CMK (cell line): ENCODE measurements around the gene ADAMTSL4.
"Not testable (repeated sequence)": the region's sequence is repeated elsewhere in the genome, so short reads cannot be mapped to it uniquely, and the experiment has no call there.

Source experiments
- DNase-seq: peaks from one replicate; pipeline ENCODE4 v3.0.0-alpha.2; 2010; ENCODE audit warnings: low read depth

ADAMTSL4 gene

DNA sequence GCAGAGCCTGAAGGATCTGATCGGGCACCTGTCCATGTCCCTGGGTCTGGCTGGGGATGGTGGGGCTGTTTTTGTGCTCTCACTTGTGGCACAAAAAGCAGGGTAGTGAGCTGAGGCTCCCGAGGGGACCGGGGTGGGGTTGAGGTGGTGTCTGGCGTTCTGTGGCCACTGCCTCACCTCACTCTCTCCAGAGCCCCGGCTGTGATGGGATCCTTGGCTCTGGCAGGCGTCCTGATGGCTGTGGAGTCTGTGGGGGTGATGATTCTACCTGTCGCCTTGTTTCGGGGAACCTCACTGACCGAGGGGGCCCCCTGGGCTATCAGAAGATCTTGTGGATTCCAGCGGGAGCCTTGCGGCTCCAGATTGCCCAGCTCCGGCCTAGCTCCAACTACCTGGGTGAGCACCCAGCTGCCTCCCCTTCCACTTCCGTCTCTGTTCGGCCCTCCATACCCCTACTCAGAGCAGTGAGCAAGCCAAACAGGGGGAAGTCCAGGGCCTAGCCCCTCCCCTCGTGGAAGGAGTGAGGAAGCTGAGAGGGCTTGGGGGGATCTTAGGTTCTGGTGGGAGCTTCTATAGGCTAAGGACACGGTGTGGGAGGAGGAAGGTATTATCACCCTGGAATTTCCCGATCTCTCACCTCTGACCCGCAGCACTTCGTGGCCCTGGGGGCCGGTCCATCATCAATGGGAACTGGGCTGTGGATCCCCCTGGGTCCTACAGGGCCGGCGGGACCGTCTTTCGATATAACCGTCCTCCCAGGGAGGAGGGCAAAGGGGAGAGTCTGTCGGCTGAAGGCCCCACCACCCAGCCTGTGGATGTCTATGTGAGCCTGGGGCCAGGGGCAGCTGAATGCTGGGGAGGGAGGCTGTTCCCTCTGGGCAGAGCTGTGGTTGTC, 7.0 kb downstream of the ADAMTSL4 start:
- DNase-seq = no peak

DNA sequence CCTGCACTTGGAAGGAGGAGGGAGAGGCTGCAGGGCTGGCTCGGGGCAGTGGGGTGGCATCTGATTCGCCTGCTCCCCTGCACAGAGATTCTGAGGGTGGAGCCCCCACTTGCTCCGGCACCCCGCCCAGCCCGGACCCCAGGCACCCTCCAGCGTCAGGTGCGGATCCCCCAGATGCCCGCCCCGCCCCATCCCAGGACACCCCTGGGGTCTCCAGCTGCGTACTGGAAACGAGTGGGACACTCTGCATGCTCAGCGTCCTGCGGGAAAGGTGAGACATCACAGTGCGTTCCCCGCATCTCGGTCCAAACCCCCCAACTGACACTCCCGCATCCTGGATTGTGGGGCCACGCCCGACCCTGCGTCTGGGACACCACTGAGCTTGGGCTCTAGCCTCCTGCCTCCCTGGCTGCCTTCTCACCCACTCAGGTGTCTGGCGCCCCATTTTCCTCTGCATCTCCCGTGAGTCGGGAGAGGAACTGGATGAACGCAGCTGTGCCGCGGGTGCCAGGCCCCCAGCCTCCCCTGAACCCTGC, 7.9 kb downstream of the ADAMTSL4 start:
- no peak for DNase-seq

DNA sequence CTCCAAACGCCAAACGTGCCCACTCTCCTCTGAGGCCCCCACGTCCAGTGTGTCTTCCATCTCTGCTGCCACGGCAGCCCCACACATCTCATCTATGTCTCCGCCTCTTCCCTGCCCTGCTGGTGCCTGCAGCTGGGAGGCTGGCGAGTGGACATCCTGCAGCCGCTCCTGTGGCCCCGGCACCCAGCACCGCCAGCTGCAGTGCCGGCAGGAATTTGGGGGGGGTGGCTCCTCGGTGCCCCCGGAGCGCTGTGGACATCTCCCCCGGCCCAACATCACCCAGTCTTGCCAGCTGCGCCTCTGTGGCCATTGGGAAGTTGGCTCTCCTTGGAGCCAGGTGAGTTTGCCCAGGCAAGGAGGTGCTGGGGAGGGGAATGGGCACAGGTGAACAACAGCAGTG, 8.6 kb downstream of the ADAMTSL4 start:
- no peak for DNase-seq

DNA sequence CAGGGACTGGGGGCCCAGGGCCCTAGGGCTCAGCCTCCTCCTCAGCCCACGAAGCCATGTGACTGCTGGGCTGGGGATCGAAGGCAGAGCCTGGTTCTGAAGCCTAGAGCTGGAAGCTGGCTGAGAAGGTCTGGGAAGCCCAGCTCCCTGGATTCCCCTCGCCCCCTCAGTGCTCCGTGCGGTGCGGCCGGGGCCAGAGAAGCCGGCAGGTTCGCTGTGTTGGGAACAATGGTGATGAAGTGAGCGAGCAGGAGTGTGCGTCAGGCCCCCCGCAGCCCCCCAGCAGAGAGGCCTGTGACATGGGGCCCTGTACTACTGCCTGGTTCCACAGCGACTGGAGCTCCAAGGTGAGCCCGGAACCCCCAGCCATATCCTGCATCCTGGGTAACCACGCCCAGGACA, 9.1 kb downstream of the ADAMTSL4 start:
- DNase-seq = no peak

DNA sequence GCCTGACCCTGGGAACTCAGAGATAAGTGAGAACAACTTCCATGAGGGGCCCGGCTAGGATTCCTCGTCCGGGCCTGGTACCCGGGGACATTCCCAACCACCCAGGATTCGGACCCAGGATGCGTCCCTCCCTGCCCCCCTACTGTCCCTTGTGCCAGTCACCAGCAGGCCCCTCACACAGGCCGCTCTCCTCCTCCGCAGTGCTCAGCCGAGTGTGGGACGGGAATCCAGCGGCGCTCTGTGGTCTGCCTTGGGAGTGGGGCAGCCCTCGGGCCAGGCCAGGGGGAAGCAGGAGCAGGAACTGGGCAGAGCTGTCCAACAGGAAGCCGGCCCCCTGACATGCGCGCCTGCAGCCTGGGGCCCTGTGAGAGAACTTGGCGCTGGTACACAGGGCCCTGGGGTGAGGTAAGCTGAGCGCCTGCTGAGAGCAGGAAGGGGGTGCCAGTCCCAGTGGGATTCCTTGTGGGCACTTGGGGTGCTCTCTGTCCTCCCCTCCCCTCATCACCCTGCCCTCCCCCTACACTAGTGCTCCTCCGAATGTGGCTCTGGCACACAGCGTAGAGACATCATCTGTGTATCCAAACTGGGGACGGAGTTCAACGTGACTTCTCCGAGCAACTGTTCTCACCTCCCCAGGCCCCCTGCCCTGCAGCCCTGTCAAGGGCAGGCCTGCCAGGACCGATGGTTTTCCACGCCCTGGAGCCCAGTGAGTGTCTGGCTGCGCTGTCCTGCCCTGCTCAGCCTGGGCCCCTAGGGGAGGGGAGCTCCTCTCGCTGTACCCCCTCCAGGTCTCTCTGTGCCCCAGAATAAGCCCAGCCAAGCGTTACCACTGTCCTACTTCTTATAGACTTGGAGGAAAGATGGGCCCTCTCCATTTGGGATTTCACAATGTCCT, 9.8 kb downstream of the ADAMTSL4 start:
- DNase-seq = peak; percentile 55

DNA sequence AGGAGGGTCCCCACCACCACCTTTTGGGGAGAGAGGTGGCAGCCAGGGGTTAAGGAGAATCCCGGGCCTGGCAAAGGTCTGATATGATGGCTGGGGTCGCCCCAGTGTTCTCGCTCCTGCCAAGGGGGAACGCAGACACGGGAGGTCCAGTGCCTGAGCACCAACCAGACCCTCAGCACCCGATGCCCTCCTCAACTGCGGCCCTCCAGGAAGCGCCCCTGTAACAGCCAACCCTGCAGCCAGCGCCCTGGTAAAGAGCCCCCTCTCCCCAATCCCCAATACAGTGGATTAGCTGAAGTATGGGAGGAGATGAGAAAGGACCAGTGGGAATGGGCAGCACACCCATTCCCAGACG, 10.4 kb downstream of the ADAMTSL4 start:
- DNase-seq = no peak

DNA sequence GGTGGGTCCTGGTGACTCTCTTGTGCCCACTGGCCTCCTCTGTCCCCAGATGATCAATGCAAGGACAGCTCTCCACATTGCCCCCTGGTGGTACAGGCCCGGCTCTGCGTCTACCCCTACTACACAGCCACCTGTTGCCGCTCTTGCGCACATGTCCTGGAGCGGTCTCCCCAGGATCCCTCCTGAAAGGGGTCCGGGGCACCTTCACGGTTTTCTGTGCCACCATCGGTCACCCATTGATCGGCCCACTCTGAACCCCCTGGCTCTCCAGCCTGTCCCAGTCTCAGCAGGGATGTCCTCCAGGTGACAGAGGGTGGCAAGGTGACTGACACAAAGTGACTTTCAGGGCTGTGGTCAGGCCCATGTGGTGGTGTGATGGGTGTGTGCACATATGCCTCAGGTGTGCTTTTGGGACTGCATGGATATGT, 10.8 kb downstream of the ADAMTSL4 start:
- DNase-seq = no peak

DNA sequence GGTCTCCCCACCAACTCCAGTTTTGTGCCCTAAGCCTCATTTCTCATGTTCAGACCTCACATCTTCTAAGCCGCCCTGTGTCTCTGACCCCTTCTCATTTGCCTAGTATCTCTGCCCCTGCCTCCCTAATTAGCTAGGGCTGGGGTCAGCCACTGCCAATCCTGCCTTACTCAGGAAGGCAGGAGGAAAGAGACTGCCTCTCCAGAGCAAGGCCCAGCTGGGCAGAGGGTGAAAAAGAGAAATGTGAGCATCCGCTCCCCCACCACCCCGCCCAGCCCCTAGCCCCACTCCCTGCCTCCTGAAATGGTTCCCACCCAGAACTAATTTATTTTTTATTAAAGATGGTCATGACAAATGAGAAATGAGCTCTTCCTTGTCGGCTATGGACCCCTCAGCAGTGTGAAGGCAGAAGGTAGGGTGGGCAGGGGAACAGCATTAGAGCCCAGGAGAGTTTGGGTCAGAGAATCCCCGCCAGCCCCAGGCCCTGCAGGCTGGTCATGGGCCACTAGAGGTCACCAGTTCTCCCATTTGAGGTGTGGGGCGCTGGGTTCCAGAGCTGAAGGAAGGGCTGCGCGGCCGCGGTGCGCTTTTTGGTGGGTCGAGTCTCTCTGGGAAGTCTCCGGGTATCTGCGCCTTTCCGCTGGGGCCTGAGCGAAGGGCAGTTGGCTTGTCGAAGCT, 11.5 kb downstream of the ADAMTSL4 start:
- DNase-seq = no peak

DNA sequence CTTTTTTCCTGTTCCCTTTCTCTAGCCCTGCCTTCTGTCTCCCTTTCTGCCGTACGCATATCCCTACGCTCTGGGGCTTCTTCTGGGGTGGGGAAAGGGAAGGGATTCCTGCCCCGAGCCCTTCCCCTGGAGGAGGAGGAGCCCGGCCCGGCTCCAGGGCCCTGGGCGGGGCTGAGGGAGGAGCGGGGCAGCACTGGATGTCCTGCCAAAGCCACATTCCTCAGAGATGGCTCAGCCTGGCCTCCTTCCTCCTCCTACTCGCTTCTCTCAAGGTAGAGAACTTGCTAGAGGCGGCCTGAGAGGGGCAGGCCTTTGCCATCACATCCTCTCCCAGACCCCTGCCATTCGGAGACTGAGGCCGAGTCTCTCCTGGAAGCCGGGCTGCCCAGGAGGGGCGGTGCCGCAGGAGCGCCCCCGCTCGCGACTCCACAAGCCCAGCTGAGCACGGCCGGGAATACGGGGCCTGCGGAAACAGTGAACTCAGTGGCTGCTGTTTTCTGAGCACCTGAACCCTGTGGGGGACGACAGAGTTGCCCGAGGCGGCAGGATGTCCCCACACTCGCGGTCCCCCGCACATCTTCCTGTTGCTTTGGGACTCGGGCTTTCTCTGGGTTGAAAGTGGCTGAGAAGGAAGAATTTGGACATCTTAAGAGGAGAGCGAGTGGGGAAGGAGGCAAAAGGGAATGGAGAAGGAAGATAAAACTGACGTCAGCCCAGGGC, 12.2 kb downstream of the ADAMTSL4 start:
- peak; percentile 88 for DNase-seq

DNA sequence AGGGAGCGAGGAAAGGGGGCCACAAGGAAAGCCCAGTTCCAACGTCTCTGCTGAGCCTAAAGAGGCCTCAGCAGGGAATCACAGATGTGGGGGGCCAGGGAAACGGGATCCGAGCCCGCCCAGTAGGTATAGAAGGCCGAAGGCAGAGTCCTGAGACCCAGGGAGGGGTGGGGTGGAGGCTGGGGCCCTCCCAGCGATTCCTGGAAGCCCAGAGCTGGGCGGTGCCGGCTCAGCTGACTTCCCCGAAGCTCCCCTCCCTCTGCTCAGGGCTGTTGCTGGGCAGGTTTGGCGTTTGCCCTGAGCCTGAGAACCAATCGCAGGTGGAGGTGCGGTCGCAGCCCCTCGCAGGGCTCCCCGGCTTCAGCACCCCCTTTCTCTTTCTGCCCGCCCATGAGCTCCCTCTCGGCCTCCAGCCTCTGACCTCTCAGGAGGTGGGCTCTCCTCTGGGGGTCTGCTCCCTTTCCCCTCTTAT, 12.8 kb downstream of the ADAMTSL4 start:
- DNase-seq = peak; percentile 65

DNA sequence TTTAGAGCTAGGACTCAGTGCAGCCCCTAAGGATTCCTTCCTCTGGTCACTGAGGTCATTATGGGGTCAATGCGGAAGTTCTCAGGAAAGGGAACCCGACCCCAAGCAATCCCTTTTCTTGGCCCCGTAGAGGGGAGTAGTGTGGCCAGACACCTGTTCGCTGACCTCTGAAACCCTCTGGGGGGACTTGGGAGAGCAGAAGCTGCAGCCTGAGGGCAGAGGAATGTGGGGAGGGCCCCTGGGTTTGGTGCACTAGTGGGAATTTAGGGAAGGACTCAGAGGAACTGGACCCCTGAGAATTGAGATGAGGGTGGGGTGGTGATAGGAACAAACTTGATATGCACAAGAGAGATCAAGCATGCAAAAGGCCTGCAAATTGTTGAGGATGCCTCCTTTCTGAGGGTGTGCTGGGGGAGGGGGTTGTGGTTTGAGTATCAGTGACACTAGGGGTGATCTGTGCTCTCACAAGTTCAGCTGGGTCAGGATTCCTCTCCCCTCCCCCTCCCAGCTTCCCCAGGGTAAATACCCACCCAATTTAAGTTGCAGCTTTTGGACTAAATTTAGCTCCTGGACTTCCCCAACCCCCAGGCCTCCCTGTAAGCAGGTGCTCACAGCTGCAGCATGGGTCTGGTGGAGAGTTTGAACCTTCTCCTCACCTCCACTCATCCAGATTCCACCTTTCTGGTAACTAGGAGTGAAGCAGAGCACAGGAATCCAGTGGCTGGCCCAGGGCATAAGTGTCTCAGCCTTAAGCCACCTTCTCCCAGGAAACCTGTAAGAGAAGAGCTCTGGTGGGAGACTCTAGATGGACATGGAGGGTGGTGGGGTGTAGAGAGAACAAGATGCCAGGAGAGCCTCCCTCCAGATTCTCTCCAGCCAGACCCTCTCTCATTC, 13.5 kb downstream of the ADAMTSL4 start:
- DNase-seq = no peak

DNA sequence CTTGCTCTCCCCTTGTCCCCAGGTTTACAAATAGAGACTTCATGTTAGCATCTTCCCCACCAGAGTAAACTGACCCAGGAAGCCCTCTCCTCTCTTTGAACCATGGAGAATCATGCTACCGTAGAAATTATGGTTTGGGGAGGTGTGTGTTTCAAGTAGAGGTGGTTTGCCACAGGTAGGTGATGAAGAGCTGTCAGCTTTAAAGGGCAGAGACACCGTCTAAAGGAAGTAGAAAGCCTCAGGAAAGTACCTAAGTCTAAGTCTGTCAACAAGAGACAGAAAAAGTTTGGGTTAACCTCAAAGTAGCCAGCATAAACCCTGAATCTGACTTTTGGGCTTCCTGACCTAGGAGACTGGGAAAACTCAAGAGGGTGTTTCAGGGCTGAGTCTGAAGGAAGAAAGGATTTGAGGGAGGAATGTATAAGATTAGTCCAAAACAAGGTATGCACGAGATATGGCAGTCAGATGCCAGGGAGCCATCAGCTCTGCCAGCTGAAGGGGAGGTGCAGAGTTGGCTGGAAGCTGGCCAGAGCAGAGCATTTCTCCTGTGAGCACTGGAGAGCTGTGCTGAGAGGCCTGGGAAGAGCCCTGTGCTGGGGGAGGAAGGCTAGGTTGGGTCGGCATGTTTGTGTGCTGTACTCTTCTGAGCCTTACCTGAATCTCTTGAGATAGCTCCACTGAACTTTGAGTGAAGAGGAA, 14.3 kb downstream of the ADAMTSL4 start:
- DNase-seq = no peak

DNA sequence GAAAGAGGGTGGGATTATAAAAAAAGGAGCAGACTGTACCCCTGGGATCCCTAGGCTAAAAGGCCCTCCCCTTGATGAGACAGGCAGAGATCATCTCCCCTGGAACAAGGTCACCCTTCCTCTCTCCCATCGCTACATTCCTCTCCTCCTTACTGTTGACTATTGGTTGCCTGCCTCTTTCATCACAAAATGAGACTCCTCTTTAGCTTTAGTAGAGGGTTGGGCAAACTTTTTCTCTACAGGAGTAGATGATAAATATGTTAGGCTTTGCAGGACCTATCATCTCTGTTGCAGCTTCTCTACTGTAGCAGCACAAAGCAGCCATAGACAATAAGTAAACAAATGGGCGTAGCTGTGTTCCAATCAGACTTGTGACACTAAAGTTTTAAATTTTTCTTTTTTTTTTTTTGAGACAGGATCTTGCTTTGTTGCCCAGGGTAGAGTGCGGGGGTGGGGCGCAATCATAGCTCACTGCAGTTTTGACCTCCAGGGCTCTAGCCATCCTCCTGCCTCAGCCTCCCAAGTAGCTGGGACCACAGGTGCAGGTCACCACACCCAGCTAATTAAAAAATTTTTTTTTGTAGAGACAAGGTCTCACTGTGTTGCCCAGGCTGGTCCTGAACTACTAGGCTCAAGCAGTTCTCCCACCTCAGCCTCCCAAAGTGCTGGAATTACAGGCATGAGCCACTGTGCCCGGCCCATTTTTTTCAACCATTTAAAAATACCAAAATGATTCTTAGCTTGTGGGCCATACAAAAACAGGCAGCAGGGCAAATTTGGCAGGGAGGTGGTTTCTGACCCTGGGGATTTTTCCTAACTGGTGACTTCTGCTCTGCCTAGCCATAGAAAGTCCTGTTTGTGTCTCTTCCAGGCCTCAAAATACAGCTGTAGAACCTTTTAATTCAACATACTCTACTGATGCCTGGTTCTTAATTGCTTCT, 15.1 kb downstream of the ADAMTSL4 start:
- DNase-seq = no peak

DNA sequence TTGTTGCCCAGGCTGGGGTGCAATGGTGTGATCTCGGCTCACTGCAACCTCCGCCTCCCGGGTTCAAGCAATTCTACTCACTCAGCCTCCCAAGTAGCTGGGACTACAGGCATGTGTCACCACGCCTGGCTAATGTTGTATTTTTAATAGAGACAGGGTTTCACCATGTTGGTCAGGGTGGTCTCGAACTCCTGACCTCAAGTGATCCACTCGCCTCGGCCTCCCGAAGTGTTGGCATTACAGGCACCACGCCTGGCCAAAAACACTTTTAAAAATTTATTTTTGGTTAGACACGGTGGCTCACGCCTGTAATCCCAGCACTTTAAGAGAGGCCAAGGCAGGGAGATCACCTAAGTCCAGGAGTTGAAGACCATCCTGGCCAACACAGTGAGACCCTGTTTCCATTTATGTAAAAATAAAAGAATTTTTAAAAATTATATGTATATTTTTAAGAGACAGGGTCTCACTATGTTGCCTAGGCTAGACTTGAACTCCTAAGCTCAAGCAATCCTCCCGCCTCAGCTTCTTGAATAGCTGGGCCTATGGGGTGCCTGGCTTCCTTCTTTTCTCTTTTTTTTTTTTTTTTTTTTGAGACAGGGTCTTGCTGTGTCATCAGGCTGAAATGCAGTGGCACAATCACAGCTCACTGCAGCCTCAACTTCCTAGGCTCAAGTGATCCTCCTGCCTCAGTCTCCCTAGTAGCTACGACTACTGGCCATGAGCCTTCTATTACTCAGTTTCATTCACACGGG, 16.2 kb downstream of the ADAMTSL4 start:
- DNase-seq = not testable (repeated sequence)

DNA sequence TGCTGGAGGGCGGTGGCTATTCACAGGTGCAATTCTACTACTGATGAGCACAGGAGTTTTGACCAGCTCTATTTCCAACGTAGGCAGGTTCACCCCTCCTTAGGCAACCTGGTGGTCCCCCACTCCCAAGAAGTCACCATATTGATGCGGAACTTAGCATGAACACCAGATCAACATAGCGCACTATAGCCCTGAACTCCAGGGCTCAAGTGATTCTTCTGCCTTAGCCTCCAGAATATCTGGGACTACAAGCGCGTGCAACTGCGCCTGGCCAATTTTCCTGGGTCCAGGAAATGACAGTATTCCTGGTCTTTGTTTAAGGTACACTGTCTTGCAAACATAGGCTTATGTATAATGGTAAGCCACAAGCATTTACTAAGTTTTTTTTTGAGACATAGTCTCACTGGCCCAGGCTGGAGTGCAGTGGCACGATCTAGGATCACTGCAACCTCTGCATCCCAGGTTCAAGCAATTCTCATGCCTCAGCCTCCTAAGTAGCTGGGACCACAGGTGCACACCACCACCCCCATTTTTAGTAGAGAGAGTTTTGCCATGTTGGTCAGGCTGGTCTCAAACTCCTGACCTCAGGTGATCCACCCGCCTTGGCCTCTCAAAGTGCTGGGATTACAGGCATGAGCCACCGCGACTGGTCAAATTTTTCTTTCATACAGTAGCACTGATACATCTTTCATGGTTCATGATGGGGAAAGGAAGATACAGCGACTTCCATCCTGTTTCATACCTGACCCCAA, 17.6 kb downstream of the ADAMTSL4 start:
- no peak for DNase-seq

DNA sequence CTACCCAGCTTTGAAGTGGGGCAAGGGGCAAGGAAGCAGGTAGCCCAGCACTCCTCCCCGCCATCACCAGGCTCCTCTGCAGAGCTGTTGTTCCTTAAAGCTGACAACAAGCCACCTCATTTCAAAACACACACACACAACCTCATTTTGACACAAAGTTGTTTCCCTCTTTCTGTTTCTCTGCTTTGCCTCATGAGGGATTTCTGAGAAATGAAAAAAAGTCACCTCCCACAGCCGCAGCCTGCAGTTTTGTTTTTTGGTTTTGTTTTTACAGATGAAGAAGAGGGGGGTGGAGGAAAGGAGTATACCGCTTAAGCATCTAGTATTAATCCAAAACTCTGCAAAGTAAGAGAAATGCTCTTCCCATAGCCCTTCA, 18.1 kb downstream of the ADAMTSL4 start:
- no peak for DNase-seq
